Right hindlimb (tissue), 1 donor: Measurements from ENCODE around the gene ANKRD52.
A peak's percentile ranks its signal among the peaks of the same experiment; 100 is the strongest.

Experiments used
- DNase-seq: peaks from one replicate; pipeline ENCODE4 v3.0.0-alpha.2; 2018

ANKRD52 gene

DNA sequence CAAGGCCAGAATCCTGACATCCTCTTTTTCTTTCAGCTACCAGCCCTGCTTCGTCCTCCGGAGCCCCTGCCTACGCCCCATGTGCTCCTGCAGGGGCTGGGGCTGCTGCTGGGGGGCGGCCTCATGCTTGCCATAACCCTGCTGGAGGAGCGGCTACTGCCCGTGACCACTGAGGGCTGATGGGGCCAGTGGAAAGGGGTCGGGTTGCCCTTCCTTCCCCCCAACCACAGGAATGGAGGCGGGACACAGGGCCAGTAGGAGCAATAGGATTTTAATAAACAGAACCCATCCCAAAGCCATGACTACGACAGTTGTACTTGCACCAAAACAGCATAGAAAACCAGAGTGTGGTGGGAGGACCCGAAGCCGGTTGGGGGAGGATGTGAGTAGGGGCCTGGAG is 20.6 kb downstream of the ANKRD52 start:
- no peak for DNase-seq

DNA sequence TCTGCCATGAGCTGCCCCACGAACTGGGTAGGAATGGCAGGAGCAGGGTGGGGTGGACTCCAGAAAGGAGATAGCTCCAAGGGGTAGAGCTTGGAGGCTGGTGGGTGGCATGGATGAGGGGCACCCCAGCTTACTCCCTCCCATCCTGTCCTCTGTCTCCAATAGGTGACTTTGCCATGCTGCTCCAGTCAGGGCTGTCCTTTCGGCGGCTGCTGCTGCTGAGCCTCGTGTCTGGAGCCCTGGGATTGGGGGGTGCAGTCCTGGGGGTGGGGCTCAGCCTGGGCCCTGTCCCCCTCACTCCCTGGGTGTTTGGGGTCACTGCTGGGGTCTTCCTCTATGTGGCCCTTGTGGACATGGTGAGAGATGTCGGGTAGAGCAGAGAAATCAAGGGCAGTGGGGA is 21.2 kb downstream of the ANKRD52 start:
- no peak for DNase-seq

- DNase-seq = no peak
These were observed 22.1 kb downstream of the ANKRD52 start for GRCh38 chr12:56236091-56236490.

DNA sequence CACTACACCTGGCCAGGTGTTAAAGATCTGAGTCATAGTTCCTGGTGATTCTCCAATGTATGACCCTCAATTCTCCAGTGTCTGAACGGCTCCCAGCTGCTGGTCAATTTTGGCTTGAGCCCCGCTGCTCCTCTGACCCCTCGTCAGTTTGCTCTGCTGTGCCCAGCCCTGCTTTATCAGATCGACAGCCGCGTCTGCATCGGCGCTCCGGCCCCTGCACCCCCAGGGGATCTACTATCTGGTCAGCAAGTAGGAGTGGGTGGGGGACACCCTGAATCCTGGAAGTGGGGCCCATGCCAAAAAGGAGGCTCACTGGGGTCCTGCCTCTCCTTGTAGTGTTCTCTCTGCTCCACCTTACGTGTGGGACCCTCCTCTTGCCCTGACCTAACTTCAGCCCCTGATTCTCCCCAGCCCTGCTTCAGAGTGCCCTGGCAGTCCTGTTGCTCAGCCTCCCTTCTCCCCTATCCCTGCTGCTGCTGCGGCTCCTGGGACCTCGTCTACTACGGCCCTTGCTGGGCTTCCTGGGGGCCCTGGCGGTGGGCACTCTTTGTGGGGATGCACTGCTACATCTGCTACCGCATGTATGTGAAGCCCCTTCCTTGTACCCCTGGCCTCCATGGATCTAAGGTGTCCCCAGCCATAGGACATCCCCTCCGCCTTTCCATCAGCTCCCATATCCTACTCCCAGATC is 23.3 kb downstream of the ANKRD52 start:
- no peak for DNase-seq

GRCh38 chr12:56231184-56231582 is 27.0 kb downstream of the ANKRD52 start:
- no peak for DNase-seq

- DNase-seq = no peak
These were observed 27.6 kb downstream of the ANKRD52 start for GRCh38 chr12:56230432-56231183.

- no peak for DNase-seq
These were observed 28.2 kb downstream of the ANKRD52 start, which contains the start of gene SLC39A5 for GRCh38 chr12:56229916-56230431. SLC39A5 (plus strand) TSS chr12:56230051; CDS start chr12:56231275, 1,224 bp downstream.

DNA sequence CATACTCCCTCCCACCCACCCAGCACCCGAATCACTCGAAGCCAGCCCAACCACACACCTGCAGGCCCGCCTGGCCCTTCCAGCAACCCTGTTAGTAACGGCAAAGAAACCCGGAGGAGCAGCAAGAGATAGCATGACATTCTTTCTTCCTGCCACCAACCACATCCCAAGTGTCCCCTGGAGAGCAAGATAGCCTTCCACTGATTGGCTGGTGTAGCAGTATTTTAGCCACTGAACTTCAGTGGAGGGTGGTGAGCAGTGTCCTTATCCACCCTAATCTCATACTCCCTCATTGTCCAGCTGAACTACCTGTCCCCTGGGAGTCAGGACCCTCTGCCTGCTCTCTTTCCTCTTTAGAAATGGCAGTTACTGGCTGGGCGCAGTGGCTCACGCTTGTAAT is 29.1 kb downstream of the ANKRD52 start:
- no peak for DNase-seq

DNA sequence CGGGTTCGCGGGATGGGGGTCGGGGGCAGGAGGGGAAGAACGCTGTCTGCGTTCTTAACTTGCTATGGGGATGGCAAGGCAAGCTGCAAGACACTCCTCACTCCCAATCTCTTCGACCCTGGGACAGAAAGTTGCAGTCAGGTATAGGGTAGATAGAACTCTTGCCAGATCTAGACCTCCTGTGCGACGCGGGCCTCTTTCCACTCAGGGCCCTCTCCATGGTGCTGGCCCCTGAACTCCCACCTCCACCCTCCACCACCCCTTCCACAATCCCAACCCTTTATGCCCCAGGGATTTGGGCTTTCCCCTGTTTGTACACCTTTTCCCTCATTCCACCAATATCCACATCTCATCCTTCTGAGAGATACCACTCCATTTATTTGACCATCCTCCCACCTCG is 33.2 kb downstream of the ANKRD52 start:
- DNase-seq = no peak

DNA sequence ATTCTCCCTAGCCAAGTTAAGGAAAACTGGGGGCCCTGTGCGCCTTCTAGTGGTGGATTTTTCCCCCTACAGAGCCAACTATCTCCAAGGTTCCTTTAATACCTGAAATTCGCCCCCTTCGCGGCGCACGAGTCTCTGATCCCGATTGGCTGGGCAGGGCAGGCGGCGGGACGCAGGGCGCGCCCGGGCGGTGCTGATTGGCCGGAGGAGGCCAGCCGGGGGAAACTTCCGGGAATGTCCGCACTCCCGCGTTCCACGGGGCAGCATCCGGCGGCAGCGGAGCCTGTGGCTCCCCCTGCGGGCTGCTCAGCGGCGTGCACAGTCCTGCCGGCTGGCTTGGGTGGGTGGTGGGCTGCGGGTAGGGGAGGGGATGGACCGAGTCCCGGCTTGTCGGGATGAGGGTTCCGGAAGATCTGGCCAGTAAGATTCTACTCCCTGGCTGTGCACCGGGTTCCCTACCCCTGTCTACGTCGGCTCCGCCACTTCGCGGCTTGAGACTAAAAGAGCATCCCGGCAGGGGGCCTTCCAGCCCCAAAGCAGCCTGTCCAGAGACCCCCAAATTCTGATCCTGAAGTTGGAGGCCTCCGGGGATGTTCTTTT is 34.0 kb downstream of the ANKRD52 start, which contains the start of gene NABP2:
TSS of gene NABP2 (plus strand) at position 241 of the 600 bp plus-strand sequence. CDS start 515 bp downstream, outside the sequence.
- peak; percentile 99 for DNase-seq

DNA sequence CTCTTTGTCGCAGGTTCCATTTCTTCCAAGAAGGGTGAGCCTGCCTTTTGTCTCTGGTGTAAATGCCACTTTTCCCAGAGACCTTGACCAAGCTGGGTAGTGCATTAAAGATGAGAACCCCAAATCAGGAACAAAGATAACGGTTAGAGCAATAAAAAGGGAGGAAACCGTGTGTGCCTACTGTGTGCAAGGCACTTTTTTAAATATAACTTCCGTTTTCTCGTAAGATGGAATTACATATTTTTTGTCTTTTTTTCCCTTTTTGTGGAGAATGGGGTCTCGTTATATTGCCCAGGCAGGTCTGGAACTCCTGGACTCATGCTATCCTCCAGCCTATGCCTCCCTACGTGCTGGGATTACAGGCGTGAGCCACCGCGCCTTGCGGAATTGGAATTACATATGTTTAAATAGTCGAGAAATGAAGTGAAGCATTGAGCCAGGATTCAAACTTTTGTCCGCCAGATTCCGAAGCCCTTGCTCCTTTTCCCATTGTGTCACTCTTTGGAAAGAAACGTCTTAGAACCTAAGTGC is 34.5 kb downstream of the ANKRD52 start:
- no peak for DNase-seq

DNA sequence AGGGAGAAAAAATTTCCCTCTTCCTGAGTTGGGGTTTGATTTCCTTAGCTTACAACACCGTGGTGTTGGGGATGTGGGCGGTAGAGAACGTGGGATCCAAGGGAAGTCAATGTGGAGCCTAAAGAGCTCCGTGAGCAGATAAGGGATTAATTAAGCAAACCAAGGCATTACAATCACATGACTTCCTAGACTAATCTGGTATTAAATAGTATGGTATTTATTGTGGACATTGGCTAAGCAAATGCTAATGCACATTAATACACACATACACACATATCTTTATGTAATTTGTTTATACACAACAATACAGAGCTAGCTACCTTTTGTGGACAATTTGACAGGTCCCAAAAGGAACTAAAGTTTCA is 35.7 kb downstream of the ANKRD52 start:
- DNase-seq = no peak

- peak; percentile 99 for DNase-seq
These were observed 36.2 kb downstream of the ANKRD52 start, which contains the start of gene RNF41 for GRCh38 chr12:56221757-56222530. RNF41 (minus strand) TSS chr12:56221922; CDS start chr12:56214047, 7,875 bp downstream.

DNA sequence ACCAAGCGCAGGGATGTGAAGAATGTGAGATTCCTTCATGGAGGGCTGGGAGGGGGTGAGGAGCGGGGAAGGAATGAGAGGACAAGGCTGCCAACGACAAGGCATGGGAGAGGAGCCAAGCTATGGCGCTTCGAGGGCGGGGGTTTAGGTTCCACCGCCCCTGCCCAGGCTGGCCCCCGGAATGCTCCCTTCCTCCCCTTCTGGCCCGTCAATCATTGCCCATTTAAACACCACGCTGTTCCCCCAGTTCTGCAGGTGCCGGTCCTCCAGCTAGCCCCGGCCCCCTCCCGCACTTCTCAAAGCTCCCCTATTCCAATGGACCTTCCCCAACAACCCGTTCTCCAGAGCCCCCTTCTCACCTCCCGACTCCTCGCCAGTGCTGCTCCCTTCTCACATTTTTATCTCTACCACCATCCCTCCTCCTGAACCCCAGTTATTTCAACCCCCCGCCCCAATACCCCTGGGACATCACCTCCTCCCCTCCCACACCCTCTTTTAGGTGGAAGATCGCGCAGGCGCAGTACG is 36.9 kb downstream of the ANKRD52 start:
- peak; percentile 86 for DNase-seq

DNA sequence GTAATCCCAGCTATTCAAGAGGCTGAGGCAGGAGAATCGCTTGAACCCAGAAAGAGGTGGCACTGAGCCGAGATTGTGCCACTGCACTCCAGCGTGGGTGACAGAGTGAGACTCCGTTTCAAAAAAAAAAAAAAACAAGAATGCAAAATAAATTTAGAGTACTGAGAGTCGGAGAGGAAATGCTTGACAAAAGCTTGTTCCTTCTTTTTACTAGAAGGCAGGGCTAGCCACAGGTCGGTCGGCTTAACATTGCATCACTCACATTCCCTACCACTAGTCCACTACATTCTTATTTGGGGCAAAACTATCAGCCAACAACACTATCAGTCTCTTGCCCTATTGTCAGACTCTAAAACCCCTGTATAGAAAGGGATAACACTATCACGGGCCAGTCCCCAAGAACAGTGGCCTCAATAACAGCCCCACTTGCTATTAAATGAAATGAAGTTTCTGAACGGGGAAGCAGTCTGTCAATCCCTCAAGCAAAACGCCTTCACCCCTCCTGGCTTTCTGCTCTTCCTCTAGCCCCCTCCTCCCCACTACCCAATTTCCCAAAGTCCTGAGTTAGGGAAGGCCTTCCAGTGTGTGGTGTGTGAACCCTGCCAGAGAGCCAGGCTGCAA is 37.5 kb downstream of the ANKRD52 start:
- no peak for DNase-seq

DNA sequence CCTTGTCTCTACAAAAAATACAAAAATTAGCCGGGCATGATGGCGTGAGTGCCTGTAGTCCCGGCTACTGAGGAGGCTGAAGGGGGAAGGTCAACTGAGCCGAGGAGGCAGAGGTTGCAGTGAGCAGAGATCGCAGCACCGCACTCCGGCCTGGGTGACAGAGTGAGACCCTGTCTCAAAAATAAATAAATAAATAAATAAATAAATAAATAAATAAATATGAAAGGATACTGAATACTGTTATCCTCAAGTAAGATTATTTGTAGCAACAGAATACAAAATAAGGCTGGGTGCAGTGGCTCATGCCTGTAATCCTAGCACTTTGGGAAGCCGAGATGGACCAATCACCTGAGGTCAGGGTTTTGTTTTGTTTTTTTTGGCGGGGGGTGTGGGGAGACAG is 38.3 kb downstream of the ANKRD52 start:
- DNase-seq = no peak

DNA sequence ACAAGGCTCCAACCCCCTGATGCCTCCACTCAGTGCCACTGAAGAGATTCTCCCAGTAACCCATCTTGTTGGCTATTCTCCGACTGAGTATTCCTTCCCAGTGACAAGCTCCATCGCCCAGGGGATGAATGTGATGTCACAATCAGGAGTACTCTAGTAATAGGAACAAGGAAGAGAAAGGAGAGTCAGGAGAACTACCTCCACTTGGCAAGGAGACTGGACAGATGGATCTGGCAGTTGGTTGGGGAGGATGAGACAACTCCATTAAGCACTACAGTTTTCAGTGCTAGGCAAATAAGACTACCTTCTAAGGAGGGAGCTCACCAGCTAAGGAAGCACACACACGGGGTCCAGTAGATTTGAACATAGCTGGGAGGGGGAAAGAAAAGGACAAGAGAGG is 41.7 kb downstream of the ANKRD52 start:
- DNase-seq = no peak

- DNase-seq = no peak
These were observed 44.3 kb downstream of the ANKRD52 start for GRCh38 chr12:56213878-56214277.

DNA sequence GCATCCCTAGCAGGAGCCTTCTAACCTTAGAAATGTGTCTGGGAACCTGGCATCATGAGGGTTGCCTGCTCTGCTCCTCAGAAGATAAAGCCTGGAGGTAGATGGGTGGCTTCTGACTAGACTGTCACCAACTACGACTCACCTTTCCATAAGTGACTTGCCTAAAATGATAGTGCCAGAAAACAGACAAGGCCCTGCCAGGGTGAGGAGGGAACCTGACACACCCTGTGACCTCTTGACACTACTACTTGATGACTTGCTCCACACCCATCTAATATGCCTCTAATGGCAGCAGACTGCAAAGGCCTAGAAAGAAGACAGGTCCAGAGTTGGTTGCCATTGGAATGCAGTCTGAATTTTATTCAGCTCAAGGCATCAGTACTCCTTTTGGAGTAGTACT is 45.8 kb downstream of the ANKRD52 start:
- no peak for DNase-seq

DNA sequence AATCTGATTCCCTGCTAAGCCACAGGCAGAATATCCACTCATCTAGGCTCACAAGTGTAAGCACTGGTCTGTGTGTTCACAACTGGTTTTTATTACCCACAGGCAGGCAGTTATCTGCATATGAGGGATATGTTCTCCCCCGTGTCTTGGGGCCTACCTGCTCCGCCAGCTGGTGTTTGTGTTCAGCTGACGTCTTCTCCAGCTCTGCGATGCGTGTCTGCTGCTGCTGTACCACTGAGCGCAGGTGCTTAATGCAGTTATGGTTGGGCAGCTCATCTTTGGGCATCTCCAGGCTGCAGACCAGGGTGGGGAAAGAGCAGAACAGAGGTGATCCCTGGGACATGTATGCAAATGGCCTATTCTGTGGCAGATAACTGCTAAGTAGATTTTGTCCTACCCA is 50.2 kb downstream of the ANKRD52 start:
- DNase-seq = no peak

DNA sequence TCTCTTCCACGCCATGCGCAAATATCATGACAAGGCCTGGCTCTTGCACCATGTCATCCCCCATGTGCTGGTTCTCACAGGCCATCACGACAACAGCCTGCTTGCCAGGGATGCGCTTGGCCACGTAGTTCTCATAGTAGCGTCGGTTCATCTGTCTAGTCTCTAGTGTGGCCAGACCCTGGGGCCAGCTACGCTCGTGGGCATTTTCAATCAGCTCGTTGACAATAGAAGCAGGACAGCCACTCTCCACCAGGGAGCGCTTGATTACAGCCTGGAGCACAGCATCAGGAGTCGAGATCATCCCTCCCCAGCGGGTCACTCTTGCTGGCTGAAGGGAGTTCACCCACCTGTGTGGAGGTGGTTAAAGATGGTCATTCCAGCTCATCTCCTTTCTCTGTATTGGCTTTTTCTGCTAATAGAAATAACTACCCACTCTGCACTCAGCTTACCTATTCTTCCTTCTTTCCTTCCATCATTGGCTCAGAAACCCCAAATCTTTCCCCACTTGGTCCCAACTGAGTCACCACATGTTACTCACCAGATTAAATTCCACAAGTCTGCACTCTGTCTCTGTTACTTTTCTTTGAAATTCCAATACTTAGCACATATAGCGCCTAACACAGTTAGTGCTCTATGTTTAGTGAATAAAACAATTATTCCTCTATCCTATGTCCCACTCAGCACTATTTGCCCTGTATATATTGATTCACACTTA is 51.6 kb downstream of the ANKRD52 start:
- DNase-seq = peak; percentile 48
